GM23338 (cell line): ENCODE measurements around the gene TTYH3. TPM values are rescaled to one million over a fixed set of nuclear protein-coding genes. Genes with fewer than 3 reads are reported as not detected.
A peak's percentile ranks its signal among the peaks of the same experiment; 100 is the strongest.

Experiments used
- ATAC-seq: fragments of 200-7000 bp; cut with Tn5 transposase; 3 replicates; pipeline ENCODE4 v1.9.1; 2020
- DNase-seq: peaks from one replicate; pipeline ENCODE4 v3.0.0-alpha.2; 2015; ENCODE audit warnings: low spot score
- H2AFZ ChIP-seq: fragments of 200-600 bp; sonication (generic); 2 replicates; pipeline ENCODE4 v1.8.0; 2016; ENCODE audit warnings: antibody characterized with exemption, mild to moderate bottlenecking, moderate library complexity
- H3F3A ChIP-seq: fragments of 200-600 bp; sonication (generic); replicated peaks from 2 replicates; pipeline ENCODE4 v1.8.0; 2017; ENCODE audit warnings: antibody characterized with exemption, mixed run types, low read depth
- H3K27ac ChIP-seq: fragments of 200-600 bp; sonication (generic); 2 replicates; pipeline ENCODE4 v1.6.1; 2016; ENCODE audit warnings: low read depth
- H3K27me3 ChIP-seq: fragments of 200-600 bp; sonication (generic); 2 replicates; pipeline ENCODE4 v1.8.0; 2016; ENCODE audit warnings: mild to moderate bottlenecking, mixed run types, moderate library complexity; ENCODE audit not compliant: insufficient read depth
- H3K36me3 ChIP-seq: fragments of 200-600 bp; sonication (generic); 2 replicates; pipeline ENCODE4 v1.8.0; 2016; ENCODE audit warnings: mild to moderate bottlenecking; ENCODE audit not compliant: insufficient read depth
- H3K4me1 ChIP-seq: fragments of 200-600 bp; sonication (generic); 2 replicates; pipeline ENCODE4 v1.8.0; 2016; ENCODE audit warnings: mild to moderate bottlenecking, moderate library complexity; ENCODE audit not compliant: insufficient read depth
- H3K4me2 ChIP-seq: fragments of 200-600 bp; sonication (generic); 2 replicates; pipeline ENCODE4 v1.7.1; 2017; ENCODE audit warnings: mixed run types
- H3K4me3 ChIP-seq: fragments of 200-600 bp; sonication (generic); 2 replicates; pipeline ENCODE4 v1.6.1; 2016; ENCODE audit warnings: mixed run types
- H3K79me2 ChIP-seq: fragments of 200-600 bp; sonication (generic); replicated peaks from 2 replicates; pipeline ENCODE4 v1.8.0; 2017; ENCODE audit warnings: mild to moderate bottlenecking; ENCODE audit not compliant: insufficient read depth
- H3K9me2 ChIP-seq: fragments of 200-600 bp; sonication (generic); 2 replicates; pipeline ENCODE4 v1.8.0; 2017; ENCODE audit not compliant: insufficient read depth
- H4K20me1 ChIP-seq: fragments of 200-600 bp; sonication (generic); replicated peaks from 2 replicates; pipeline ENCODE4 v1.8.0; 2017; ENCODE audit warnings: mild to moderate bottlenecking; ENCODE audit not compliant: insufficient read depth
- H3K27ac Mint-ChIP-seq: 2 replicates; pipeline ENCODE4 v1.8.0; 2020; ENCODE audit warnings: inconsistent platforms, mild to moderate bottlenecking, moderate library complexity, mixed read lengths
- H3K27me3 Mint-ChIP-seq: 3 replicates; pipeline ENCODE4 v1.8.0; 2022; ENCODE audit warnings: low read depth, mild to moderate bottlenecking, moderate library complexity, mixed read lengths, inconsistent platforms; ENCODE audit not compliant: insufficient read depth, poor library complexity
- H3K36me3 Mint-ChIP-seq: 3 replicates; pipeline ENCODE4 v1.8.0; 2021; ENCODE audit warnings: low read depth, mild to moderate bottlenecking, inconsistent platforms, moderate library complexity, mixed read lengths
- H3K4me1 Mint-ChIP-seq: 3 replicates; pipeline ENCODE4 v1.8.0; 2020; ENCODE audit warnings: mild to moderate bottlenecking, inconsistent platforms, mixed read lengths
- H3K4me3 Mint-ChIP-seq: 3 replicates; pipeline ENCODE4 v1.8.0; 2021; ENCODE audit warnings: moderate library complexity, mild to moderate bottlenecking, inconsistent platforms, mixed read lengths
- H3K9me3 Mint-ChIP-seq: 3 replicates; pipeline ENCODE4 v1.8.0; 2020; ENCODE audit warnings: moderate library complexity, mild to moderate bottlenecking, inconsistent platforms, mixed read lengths
- EZH2 ChIP-seq: fragments of 200-600 bp; sonication (generic); IDR thresholded peaks from one replicate; pipeline ENCODE4 v1.8.0; 2017; ENCODE audit warnings: antibody characterized with exemption, mild to moderate bottlenecking, low read depth; ENCODE audit not compliant: unreplicated experiment
- EZH2phosphoT487 ChIP-seq: fragments of 200-600 bp; sonication (generic); IDR thresholded peaks from one replicate; pipeline ENCODE4 v1.8.1; 2018; ENCODE audit warnings: antibody characterized with exemption; ENCODE audit not compliant: unreplicated experiment
- NANOG ChIP-seq: IDR thresholded peaks from 2 replicates; pipeline ENCODE4 v1.6.1; 2016; ENCODE audit warnings: antibody characterized with exemption, borderline replicate concordance
- REST ChIP-seq: IDR thresholded peaks from one replicate; pipeline ENCODE4 v1.6.1; 2018; ENCODE audit warnings: antibody characterized with exemption; ENCODE audit not compliant: unreplicated experiment
- ZNF331 ChIP-seq: fragments of 250-450 bp; sonication (Bioruptor Pico); IDR thresholded peaks from 2 replicates; pipeline ENCODE4 v1.5.0; 2020; ENCODE audit warnings: low read depth, mild to moderate bottlenecking, moderate library complexity
- polyA plus RNA-seq: library from polyadenylated mRNA; unstranded; fragments of >200 nt; fragmentation: Nextera tagmentation; extraction: Ambion mirVana; gene quantifications from 2 replicates; pipeline ENCODE4 v1.2.1, GENCODE V29; 2016
- total RNA-seq: library from RNA; depleted of rRNA; stranded (reverse); fragments of >200 nt; shearing (Covaris generic); gene quantifications from 2 replicates; pipeline ENCODE4 v1.2.3, GENCODE V29; 2014
- TF ChIP-seq, protein P1 (sequence below), 2 experiments: fragments of 200-600 bp in 1 of 2; sonication (generic) in 1 of 2; conservative IDR thresholded peaks; 2 replicates each; pipeline versions ENCODE4 v1.5.1 to v1.6.1; 2016 to 2017; ENCODE audit warnings: antibody characterized with exemption in 2 of 2, low read depth in 2 of 2, mild to moderate bottlenecking in 2 of 2, moderate library complexity in 1 of 2

Gene TTYH3
- total and polyA plus RNA-seq, 2 experiments from 2014 or later = 59.6 to 126 TPM

- TF ChIP-seq REST (no peak), ZNF331 (CRISPR knock-in tag) (no peak), EZH2 (no peak), EZH2phosphoT487 (no peak), NANOG (no peak)
- TF ChIP-seq, protein P1, sequence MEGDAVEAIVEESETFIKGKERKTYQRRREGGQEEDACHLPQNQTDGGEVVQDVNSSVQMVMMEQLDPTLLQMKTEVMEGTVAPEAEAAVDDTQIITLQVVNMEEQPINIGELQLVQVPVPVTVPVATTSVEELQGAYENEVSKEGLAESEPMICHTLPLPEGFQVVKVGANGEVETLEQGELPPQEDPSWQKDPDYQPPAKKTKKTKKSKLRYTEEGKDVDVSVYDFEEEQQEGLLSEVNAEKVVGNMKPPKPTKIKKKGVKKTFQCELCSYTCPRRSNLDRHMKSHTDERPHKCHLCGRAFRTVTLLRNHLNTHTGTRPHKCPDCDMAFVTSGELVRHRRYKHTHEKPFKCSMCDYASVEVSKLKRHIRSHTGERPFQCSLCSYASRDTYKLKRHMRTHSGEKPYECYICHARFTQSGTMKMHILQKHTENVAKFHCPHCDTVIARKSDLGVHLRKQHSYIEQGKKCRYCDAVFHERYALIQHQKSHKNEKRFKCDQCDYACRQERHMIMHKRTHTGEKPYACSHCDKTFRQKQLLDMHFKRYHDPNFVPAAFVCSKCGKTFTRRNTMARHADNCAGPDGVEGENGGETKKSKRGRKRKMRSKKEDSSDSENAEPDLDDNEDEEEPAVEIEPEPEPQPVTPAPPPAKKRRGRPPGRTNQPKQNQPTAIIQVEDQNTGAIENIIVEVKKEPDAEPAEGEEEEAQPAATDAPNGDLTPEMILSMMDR (conservative IDR thresholded peaks at IDR 0.05; ENCODE audit: low read depth in 2 of 2) = no peak
These were observed 8.1 kb downstream of the TTYH3 start (continued) for GRCh38 chr7:2639695-2640481.

DNA sequence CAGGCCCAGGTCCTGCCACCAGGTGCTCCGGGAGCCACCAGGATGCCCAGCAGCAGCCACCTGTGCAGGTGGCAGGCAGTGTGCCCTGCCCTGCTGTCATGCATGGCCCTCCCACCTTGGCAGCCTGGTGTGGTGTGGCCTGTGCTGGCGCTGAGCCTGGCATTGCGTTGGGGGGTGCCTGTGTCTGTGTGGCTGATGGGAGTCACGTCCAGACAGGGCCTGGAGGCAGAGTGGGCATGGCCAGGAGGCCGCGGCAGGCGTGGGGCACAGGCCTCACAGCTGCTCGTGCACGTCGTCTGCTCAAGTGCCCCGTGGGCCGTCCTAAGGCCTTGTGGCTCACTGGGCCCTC, 8.7 kb downstream of the TTYH3 start:
- Mint-ChIP-seq H3K4me3 (no peak overlapping the region), H3K27me3 (peaks cover 26% of the 10 kb centered on the region), H3K4me1 (peaks cover 33% of the 10 kb centered on the region), H3K36me3 (peaks cover 2% of the 10 kb centered on the region; the same call in 1 of the 3 replicates), H3K27ac (peak overlapping the region; percentile 92), H3K9me3 (no peaks in the 10 kb centered on the region)
- no peak for ATAC-seq
- H3K79me2 ChIP-seq = peaks cover 73% of the 10 kb centered on the region
- H3K36me3 ChIP-seq = no peaks in the 10 kb centered on the region
- H3K27ac ChIP-seq = no peak overlapping the region
- peaks cover 6% of the 10 kb centered on the region; the same call in 1 of the 2 replicates for H3F3A ChIP-seq
- DNase-seq = no peak
- H4K20me1 ChIP-seq = peaks cover 12% of the 10 kb centered on the region
- no peaks in the 10 kb centered on the region for H3K9me2 ChIP-seq
- H3K27me3 ChIP-seq = no peaks in the 10 kb centered on the region
- H2AFZ ChIP-seq = no peak overlapping the region
- H3K4me1 ChIP-seq = peaks cover 26% of the 10 kb centered on the region
- H3K4me2 ChIP-seq = no peak overlapping the region
- TF ChIP-seq EZH2phosphoT487 (no peak), REST (no peak)
- no peak overlapping the region for H3K4me3 ChIP-seq
